Measurements from ENCODE around the gene PCSK1N.

DNA sequence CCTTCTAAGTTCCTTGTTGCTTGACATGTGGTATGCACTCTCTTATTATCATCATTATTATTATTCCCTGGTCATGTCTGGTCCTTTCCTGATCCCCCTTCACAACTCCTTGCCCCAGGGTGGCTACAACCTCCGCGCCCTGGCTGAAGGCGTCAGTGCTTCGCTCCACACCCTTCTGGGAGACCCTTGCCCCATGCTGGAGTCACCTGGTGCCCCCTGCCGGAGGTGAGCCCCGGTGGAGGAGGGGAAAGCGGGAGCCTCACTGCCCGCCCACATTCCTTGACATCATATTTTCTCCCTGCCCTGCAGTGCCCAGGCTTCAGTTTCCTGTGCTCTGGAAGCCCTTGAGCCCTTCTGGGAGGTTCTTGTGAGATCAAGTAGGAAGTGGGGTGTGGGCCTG lies 20.1 kb downstream of the PCSK1N start:
- TF ChIP-seq, protein P1, sequence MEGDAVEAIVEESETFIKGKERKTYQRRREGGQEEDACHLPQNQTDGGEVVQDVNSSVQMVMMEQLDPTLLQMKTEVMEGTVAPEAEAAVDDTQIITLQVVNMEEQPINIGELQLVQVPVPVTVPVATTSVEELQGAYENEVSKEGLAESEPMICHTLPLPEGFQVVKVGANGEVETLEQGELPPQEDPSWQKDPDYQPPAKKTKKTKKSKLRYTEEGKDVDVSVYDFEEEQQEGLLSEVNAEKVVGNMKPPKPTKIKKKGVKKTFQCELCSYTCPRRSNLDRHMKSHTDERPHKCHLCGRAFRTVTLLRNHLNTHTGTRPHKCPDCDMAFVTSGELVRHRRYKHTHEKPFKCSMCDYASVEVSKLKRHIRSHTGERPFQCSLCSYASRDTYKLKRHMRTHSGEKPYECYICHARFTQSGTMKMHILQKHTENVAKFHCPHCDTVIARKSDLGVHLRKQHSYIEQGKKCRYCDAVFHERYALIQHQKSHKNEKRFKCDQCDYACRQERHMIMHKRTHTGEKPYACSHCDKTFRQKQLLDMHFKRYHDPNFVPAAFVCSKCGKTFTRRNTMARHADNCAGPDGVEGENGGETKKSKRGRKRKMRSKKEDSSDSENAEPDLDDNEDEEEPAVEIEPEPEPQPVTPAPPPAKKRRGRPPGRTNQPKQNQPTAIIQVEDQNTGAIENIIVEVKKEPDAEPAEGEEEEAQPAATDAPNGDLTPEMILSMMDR (conservative IDR thresholded peaks at IDR 0.05 in 1 of 2, IDR thresholded peaks at IDR 0.05 in 1 of 2; ENCODE audit: extremely low read depth in 1 of 2, insufficient read depth in 1 of 2, low read depth in 1 of 2, low read length in 2 of 2): no peak
- no peak for TF ChIP-seq EZH2 (IDR thresholded peaks at IDR 0.05; ENCODE audit: borderline replicate concordance, low read length)

Data from mammary epithelial cell (primary cell).